GM21390 (cell line): ENCODE measurements around the gene RNF130.

ENCODE experiments used
- ATAC-seq: cut with Tn5 transposase; IDR thresholded peaks from one replicate; pipeline ENCODE4 v1.9.1; 2021; ENCODE audit not compliant: unreplicated experiment

Gene RNF130

DNA sequence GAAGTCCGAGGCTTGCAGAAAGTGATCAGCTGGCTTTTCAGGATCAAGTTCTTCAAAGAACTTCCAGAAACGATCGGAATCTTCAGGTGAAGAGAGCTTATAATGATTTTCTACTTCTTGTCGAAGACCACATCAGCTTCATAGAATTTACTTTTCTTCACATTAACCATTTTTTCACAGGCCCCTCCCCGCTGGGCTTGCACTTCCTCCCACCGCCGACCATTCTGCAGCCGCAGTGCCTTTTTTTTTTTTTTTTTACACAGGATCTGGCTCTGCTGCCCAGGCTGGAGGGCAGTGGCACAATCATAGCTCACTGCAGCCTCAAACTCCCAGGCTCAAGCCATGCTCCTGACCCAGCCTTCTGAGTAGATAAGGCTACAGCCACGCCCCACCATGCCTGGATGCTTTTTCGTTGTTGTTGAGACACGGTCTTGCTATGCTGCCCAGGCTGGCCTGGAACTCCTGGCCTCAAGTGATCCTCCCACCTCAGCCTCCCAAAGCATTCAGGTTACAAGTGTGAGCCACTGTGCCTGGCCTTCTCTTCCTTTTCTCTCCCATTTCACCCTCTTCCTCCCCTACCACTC, 15.3 kb upstream of the RNF130 start:
- ATAC-seq: no peak

DNA sequence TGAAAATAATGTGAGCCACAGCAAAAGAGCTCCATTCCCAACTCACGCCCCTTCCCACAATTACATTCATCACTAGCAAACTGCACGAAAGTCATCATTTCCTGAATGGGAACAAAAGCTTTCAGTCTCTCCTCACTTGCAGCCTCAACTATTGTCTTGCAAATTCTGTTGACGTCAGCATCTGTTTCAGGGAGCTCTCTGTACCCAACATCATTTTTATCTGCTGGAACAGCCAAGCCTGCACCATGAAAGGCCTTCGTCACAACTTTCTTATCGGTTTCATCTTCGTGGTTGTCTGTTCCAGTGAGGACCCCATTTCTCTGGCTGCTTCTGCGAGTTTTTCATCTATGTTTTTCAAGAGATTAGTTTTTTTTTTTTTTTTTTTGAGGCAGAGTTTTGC, 14.3 kb upstream of the RNF130 start:
- no peak for ATAC-seq

DNA sequence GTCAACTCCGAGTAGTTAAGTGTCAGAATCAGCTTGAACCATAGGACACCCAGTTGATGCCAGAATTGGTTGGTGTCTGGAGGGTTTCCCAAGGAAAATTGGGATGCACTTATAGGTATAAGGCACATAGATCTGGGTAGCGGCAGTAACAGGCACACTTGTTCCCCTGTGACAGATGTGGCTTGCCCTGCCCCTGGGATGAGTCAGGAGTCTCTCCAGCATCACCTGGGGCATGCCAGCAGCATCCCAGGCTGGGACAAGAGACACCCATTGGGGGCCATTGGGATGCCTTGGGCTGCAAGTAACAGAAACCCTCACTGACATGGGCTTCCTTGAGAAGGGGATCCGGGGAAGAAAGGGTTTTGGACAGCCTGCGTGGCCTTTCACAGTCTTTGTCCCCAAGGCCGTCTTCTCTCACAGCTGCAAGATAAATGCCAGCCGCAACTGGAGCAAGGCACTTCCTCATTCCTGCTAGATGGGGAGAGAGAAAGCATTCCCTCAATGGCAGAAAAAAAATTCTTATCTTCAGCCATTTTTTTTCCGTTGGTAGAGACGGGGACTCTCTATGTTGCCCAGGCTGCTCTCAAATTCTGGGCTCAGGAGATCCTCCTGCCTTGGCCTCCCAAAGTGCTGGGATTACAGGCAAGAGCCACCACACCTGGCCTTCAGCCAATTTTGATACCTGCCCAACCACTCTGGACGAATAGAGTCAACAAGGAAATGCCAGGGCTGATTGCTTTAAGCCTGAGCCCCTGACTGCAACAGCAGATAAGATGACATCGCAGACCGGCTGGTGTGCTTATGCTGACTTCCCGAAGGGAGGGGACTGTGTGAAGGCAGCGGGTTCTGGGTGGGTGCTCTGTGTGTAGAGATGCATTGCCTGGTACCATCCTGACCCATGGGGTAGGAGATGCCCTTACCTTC, 13.3 kb upstream of the RNF130 start:
- no peak for ATAC-seq

DNA sequence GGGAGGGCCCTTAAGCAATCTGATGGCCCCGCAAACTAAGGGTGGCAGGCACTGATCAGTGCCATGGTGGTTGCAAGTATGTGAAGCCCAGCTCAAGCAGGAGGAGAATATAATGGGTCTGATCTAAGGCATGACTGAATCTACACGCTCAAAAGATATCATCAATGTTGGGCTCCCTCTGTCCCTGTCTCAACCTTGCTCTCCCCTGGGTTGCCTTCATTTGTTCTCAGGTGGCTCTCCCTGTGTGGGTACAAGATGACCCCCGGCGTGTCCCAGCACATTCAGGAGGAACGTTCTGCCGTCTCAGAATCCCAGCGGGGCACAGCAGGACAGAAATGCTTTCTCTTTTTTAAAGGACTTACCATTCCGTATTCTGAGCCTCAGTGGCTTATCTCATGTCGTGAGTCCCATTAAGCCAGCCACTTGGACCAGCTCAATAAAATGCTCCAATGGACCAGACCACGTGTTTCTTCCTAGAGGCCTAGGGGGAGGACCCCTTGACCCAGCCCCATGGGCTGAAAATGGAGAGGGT, 12.0 kb upstream of the RNF130 start:
- ATAC-seq: no peak

DNA sequence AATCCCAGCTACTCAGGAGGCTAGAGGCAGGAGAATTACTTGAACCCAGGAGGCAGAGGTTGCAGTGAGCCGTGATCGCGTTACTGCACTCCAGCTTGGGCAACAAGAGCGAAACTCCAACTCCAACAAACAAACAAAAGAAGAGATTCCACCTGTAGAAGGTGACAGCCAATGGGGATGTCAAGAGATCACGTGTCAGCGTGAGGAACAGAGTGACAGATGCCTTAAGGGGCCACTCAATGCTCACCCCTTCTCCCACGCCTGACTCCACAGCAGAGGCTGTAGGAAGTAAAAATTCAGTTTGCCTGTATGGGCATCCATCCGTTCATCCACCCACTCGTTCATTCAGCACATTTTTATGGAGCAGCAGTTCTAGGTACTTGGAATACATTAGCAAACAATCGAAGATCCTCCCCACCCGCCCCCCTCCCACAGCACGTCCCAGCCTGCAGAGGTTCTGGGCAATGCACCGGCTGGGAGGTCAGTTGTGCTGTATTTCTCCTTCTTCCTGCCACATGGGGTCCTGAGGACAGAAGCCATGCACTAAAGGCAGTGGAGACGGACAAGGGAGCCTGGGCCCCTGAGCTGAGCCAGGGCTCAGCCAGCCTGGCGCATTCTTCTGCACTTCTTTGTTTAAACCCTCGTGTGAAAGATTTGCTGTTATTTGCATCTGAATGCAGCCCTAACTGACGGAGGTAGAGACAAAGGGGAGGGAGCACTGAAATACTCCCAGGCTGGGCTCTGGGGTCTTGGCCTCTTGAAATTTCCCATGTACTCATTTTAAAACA, 11.3 kb upstream of the RNF130 start:
- no peak for ATAC-seq

DNA sequence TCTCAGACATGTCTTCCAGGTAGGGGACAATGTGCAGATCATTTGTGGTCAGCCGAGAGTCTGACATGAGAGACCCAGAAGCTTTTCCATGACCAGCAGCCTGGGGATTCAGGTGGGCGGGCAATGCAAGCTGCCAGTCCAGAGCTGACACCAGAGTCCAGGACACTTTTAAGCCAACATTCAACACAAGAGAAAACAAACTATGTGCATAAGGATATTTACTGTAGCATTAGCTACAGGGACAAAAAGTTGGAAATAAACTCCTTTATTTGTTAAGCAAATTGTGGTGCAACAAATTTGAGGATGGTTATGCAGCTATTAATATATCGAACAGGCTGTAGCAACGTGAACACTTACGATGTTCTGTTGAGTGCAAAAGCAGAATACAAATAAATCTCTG, 9.9 kb upstream of the RNF130 start:
- ATAC-seq: no peak

DNA sequence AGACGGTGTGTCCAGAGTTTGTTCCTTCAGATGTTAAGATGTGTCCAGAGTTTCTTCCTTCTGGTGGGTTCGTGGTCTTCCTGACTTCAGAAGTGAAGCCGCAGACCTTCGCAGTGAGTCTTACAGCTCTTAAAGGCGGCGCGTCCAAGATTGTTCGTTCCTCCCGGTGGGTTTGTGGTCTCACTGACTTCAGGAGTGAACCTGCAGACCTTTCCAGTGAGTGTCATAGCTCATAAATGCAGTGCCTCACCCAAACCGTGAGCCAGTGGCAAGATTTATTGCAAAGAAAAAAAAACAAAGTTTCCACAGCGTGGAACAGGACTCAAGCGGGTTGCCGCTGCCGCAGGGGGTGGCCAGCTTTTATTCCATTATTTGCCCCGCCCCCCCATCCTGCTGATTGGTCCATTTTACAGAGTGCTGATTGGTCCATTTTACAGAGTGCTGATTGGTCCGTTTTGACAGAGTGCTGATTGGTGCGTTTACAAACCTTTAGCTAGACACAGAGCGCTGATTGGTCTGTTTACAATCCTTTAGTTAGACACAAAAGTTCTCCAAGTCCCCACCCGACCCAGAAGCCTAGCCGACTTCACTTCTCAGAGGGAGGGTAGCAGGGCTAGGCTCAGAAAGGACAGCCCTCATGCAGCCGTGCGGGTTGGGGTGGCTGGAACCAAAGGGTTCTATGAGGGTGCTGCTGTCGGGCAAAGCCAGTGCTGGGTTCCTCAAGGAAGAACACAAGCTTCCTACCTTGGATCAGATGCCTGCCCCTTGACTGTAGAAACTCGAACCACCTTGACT, 9.1 kb upstream of the RNF130 start:
- ATAC-seq: no peak

DNA sequence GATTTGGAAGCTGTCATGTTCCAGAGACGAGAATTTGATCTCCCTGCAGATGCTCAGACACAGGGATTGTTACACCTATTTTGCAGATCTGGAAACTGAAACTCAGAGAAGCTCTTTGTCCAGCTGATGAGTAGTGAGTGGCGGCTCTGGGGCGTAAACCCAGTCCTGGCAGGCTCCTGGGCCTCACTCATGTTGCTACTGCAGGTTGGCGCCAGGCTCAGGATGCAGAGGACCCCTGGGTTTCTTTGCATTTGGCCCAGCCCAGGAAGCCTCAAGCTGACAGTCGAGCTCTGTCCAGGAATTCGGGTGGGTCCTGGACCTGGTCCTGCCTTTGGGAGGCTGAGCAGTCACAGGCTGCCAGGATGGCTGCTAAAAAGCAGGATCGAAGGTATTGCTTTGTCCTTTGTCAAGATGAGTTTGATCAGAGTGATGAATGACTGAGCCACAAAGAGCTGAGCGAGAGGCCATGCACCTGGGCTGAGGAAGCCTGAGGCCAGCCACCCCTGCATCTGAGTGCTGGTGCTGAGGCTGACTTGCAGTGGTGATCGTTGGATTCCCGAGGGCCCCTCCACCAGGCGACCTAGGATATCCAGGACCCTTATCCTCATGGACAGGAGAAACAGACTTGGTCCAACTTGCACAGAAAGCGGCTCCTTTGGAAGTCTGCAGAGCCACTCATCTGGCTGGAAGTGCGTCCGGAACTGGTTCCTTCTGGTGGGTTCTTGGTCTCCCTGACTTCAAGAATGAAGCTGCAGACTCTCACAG, 8.3 kb upstream of the RNF130 start:
- ATAC-seq: no peak

DNA sequence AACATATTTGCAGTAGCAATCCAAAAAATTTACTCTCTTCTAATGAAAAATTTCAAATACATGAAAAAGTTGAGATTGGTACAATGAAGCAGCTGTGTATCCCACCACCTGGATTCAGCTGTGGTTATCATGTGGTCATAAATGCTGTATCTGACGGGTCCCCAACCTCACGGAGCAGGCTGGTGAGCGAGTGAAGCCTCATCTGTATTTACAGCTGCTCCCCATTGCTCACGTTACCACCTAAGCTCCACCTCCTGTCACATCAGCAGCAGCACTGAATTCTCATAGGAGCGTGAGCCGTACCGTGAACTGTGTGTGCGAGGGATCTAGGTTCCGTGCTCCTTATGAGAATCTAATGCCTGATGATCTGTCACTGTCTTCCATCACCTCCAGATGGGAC, 6.8 kb upstream of the RNF130 start:
- ATAC-seq: no peak

DNA sequence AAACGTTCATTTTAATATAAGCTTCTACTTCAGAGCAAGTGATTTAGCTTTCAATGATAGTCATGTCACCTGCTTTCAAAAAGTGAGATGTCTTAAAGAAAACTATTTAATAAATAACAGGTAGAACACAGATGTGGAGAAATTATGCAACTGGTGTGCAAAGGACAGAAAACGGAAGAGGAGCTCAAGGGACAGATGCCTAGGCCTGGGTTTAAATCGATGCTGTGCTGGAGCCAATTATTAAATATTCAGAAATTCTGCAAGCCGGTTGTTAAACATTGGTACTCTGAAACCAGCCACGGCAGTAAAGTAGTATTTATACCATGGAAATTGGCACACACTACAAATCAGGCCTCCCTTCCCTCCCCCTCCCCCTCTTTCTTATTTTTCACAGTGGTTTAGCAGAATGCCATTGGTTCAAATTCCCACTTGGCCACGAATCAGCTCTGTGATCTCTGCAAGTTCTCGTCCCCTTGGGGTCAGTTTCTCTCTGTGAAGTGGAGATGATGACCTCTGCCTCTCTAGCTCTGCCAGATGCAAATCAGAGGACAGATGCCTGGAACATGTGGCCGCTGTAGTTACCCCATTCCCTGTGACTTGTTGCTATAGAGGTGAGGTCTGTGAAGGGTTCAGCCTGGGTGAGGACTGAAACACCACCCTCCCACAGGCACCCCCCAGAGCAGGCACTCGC, 6.2 kb upstream of the RNF130 start:
- ATAC-seq: no peak

DNA sequence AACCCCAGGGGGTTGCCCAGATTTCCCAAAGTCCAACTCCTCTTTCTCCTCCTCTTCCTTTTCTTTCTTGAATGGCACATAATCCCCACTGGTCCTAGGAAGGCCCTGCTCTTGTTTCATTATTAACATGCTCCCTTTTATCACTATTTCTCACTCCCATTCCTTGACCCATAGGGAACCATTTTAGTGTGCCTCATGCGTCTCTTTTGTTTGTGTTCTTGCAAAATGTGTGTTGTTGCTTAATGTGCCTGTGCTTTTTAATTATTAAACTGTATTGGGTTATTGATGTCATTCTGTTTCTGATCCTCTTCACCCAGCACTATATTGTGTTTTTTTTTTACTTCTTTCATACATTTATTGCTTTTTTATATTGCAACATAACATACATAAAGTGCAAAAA, 4.1 kb upstream of the RNF130 start:
- no peak for ATAC-seq

DNA sequence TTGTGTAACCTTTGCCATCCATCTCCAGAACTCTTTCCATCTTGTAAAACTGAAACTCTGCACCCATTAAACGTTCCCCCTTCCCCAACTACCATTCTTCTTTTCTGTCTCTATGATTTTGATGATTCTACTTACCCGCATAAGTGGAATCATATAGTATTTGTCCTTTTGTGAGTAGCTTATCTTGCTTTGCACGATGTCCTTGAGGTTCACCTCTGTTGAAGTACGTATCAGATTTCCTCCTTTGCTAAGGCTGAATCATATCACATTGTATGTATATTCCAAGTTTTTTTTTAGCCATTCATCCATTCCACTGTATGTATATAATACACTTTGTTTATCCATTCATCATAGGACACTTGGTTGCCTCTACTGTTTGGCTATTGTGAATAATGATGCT, 2.9 kb upstream of the RNF130 start:
- no peak for ATAC-seq

DNA sequence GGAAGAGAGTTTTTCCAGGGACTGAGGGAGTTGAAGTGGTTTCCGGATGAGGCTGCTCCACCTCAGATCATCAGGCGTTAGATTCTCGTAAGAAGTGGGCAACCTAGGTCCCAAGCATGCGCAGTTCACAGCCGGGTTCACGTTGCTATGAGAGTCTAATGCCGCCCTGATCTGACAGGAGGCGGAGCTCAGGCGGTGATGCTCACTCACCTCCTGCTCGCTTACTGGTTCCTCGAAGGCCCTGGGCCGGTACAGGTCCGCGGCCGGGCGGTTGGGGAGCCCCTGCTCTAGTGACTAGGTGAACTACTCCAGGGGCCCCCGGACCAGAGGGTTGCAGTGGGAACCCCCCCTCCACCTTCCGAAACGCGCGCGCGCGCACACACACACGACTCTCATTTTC, 997 bp upstream of the RNF130 start:
- no peak for ATAC-seq

DNA sequence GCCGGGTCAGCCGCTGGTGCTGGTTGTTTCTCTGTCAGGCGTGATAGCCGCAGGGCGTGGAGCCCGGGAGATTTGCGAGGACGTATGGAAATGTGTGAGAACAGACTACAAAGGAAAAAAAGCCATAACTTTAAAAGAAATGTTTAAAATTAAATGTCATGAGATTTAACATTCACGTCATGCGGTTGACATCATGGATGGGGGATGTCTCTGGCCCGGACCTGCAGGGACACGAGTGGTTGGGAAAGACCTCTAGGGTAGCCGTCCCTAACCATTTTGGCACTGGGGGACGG, 643 bp upstream of the RNF130 start:
- ATAC-seq: no peak

DNA sequence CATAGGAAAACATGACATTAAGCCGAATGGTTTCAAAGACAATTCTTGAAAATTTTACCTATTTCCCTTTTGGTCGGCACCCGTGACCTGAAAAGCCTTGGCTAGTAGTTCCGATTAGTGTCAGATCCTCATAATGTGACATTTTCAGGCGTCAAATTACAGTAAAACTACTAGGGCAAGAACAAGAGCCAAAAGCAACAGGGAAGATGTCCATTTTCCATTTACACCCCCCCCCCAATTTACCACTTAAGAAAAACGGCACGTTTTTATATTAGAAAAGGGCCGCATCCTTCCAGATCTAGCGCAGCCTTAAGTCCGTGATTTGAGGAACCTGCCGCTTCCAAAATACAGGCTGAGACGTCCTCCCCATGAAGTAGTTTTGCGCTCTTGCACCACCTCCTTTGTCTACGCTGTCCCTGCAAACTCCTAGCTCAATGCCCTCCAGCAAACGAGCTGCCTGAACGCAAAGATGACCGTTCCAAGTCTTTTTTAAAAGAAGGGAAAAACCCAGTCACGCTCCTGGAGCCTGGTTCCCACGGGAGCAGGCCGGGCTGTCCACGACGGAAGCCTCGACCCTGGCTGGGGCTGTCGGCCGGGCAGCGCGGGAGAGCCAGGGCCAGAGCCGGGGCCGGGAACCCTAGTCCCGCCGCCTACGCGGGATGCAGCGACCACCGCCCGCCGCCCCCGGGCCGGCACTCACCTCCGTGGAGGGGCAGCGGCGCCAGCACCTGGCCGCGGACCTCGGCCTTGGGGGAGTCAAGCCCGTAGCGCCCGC, 616 bp downstream of the RNF130 start:
- ATAC-seq: peak; percentile 20

DNA sequence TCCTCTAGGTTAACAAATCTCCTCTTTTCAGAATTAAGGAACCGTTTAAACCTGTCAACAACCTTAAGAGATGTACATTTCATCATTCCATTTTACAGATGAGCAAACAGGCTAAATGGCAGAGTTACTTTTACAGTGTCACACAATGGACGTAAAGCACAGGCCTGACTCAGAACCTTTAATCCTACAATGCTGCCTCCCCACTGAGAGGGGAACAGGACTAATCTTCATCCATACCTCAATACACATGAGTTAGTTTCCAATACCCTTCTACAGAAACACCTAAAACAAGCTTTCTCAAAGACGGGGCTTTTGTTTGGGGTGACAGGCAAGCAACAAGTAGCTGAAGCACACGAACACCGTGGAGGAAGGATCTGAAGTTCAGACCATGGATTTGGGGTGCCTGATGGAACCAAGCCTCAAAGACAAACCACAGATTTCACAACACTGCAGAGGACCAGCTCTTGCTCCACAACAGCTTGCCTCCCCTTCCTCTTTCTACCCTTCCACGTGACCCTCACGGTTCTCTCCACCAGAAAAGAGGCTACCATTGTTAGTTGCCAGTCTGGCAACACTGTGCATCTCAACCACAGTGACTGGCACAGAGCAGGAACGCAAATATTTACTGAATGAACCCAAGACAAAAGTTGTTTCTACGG, 1.8 kb downstream of the RNF130 start:
- ATAC-seq: no peak

DNA sequence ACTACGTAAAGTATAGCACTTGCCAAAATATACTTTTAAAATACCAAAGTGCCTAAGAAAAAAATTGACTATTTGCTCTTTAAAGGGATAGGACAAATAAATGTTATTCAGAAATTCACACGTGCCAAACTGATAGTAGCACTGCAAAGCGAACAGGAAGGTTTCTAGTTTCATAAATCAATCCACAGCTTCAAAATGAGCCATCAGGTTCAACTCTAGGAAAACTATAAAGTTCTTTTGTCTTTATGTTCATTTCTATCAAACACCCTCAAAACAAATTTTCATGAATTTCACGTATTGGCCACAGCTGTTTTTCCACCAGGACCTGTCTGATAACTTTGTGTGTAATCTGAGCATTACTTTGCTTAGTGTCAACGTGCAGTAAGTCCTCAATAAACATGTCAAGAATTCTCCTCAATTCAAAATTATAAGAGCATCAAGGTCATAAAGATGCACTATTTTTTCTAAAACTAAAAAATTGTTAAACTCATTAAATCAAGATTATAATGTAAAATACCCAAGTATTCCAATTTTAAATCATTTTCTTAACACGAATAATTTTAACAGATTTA, 3.0 kb downstream of the RNF130 start:
- no peak for ATAC-seq

DNA sequence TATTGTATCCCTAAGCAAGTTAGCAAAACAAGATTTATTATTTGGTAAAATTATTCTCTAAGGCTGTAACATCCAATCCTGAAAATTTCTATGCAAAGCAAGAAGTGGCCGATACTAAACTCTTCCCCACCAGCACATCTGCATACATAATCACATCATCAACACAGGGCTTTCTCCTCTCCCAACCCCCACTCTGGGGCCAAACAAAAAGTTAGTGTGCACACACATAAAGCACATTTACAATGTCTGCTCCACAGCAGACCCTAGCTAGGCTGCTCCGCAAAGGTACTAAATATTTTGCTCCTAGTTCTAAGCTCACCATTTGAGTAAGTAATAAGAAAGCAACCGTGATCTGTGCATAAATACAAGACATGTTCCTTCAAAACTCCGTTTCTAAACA, 3.6 kb downstream of the RNF130 start:
- ATAC-seq: no peak
